ENCODE data around the gene PTH1R.

PTH1R gene

DNA sequence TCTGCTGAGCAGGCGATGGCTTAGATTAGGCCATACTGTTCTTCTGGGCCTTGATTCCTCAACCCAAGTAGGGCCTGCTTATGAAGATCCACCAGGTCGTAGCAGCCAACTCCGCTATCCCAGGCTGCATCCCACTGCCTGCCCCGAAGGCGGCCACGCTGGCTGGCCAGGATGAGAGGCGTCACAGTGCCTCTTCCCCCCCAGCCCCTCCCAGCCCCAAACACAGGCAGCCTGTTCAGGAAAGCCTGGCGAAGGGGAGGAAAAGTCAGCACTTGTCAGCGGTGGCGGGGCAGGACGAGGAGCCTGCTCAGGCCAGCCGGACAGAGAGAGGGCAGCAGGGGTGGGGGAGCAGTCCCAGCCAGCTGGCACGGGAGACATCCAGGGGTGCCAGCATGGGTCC, 11.2 kb downstream of the PTH1R start:
- H3K4me3 ChIP-seq (ENCODE audit: low read length): no peak overlapping the region
- no peaks in the 10 kb centered on the region for H3K9me3 ChIP-seq (ENCODE audit: insufficient read depth, low read depth, low read length)
- H3K36me3 ChIP-seq (ENCODE audit: insufficient read depth, low read length): no peaks in the 10 kb centered on the region
- no peak overlapping the region for H3K9ac ChIP-seq (ENCODE audit: low read depth, low read length)
- no peak overlapping the region; the same call in 1 of the 2 replicates for H3K27ac ChIP-seq (ENCODE audit: low read depth, low read length)
- peaks cover 37% of the 10 kb centered on the region for H3K4me1 ChIP-seq (ENCODE audit: insufficient read depth, low read length)
- WGBS: 51% methylated on average over 13 of the region's 13 CpGs
- peaks cover 92% of the 10 kb centered on the region for H3K27me3 ChIP-seq (ENCODE audit: insufficient read depth, low read length)

DNA sequence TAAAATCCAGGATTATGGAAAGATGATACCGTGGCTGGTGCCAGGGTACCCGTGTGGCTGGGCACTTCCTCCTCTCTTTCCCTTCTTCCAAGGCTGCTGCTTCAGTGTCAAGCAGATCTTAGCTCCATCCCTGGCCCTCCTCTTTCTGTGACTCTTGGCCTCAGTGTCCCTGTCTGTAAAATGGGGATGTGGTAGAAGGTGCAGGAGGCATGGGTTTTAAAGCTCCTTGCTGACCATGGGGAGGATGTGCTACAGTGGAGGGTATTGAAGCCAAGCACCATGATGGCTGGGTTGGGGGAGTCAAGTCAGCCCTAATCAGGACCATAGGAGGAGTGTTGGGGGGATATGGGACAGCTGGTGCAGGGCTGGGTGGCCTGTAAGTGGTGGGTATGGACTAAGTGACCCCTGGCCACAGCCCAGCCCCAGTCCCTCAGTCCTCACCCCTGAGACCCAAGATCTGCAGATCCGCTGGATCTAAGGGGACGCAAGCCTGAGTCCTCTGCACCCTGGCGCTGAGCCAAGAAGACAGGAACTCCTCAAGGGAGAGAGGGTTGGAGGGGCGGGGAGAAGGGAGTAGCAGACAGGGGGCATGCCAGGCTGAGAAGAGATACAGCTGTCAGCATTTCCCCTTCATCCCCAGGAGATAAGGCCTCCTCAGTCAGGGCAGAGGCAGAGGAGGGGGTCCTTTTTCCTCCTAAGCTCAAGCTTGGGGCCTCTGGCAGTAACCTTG, 12.0 kb downstream of the PTH1R start:
- Histone ChIP-seq H3K4me3 (ENCODE audit: low read length) (no peak overlapping the region), H3K9ac (ENCODE audit: low read depth, low read length) (no peak overlapping the region), H3K4me1 (ENCODE audit: insufficient read depth, low read length) (peaks cover 29% of the 10 kb centered on the region), H3K36me3 (ENCODE audit: insufficient read depth, low read length) (no peaks in the 10 kb centered on the region), H3K27ac (ENCODE audit: low read depth, low read length) (no peak overlapping the region), H3K9me3 (ENCODE audit: insufficient read depth, low read depth, low read length) (no peaks in the 10 kb centered on the region), H3K27me3 (ENCODE audit: insufficient read depth, low read length) (peaks cover 92% of the 10 kb centered on the region)
- WGBS: 72% methylated on average over 6 of the region's 6 CpGs

DNA sequence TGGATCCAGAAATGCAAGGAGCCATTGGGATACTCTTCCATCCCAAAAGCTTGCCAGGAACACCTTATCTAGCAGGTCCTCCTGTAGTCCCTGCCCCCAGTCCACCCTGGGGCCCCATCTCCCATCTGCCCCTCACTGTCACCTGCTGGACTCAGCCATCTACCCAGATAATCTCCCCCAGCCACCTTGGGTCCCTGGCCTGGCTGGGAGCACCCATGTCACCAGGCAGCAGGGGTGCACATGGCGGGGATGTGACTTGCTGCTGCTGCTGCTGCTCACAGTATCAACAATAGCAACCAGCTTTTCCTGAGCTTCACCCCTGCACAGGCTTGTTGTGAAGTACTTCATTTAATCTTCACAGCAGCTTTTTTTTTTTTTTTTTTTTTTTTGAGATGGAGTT, 12.6 kb downstream of the PTH1R start:
- Histone ChIP-seq H3K27ac (ENCODE audit: low read depth, low read length) (no peak overlapping the region), H3K27me3 (ENCODE audit: insufficient read depth, low read length) (peaks cover 87% of the 10 kb centered on the region), H3K4me1 (ENCODE audit: insufficient read depth, low read length) (peaks cover 26% of the 10 kb centered on the region), H3K4me3 (ENCODE audit: low read length) (no peak overlapping the region), H3K9ac (ENCODE audit: low read depth, low read length) (no peak overlapping the region), H3K9me3 (ENCODE audit: insufficient read depth, low read depth, low read length) (no peaks in the 10 kb centered on the region), H3K36me3 (ENCODE audit: insufficient read depth, low read length) (no peaks in the 10 kb centered on the region)
- WGBS: 97% methylated on average over 1 of the region's 1 CpG

DNA sequence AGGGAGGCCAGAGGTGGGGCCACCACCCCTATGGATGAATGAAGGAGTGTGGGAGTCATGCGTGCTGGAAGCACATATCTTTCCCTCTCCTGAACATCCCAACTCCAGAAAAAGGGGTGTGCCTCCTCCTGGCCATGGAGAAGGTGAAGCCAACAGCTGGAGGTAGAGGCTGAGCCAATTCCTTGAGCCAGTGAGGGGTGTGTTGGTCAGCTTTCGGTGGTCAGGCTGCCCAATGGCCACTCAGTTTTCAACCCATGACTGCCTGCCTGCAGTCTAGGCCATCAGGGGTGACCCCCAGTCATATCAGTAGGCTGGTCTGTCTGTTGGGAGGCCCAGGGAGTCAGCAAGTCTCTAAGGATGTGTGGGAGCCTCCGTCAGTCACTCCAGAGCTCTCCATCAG, 13.6 kb downstream of the PTH1R start:
- Histone ChIP-seq H3K4me1 (ENCODE audit: insufficient read depth, low read length) (peaks cover 26% of the 10 kb centered on the region), H3K27me3 (ENCODE audit: insufficient read depth, low read length) (peaks cover 77% of the 10 kb centered on the region), H3K4me3 (ENCODE audit: low read length) (no peak overlapping the region), H3K36me3 (ENCODE audit: insufficient read depth, low read length) (no peaks in the 10 kb centered on the region), H3K9ac (ENCODE audit: low read depth, low read length) (no peak overlapping the region), H3K27ac (ENCODE audit: low read depth, low read length) (no peak overlapping the region), H3K9me3 (ENCODE audit: insufficient read depth, low read depth, low read length) (no peaks in the 10 kb centered on the region)
- 93% methylated on average over 2 of the region's 3 CpGs for WGBS

DNA sequence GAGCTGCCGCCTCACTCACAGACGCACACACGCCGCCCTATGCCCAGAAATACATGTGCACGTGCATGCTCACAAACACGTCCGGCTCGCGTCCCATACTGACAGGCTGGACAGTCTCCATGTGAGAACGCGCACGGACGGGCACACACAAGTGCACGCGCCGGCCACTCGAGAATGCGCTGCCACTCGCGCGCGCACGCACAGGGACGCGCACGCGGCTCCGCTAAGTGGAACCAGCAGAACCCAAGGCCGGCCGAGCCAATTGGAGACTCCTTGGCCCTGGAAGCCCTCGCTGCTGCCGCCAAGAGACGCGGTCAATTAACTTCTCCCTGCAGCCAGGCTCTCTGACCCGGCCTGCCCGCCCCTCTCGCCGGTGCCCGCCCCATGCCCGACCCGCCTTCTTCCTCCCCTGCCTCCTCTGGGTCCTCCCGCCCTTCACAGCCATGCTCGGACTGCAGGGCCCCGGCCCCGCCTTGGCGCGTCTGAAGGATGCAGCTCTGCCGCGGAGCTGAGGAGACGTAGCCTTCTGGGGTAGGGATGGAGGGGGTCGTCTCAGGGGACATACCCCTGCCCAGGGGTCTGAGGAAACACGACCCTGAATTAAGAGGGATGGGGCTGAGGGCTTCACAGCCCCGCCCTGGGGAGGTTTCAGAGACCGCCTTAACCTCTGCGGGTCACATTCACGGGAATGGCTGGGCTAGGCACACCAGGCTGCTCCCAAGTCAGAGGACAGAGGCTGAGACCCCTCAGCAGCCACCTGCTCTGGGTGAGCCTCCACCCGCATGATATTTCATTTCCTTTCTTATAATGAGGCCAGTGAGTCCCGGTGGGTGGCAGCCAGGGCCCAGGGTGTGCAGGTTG, 15.0 kb downstream of the PTH1R start:
- Histone ChIP-seq H3K9me3 (ENCODE audit: insufficient read depth, low read depth, low read length) (no peaks in the 10 kb centered on the region), H3K4me3 (ENCODE audit: low read length) (peak overlapping the region; percentile 55), H3K4me1 (ENCODE audit: insufficient read depth, low read length) (peaks cover 24% of the 10 kb centered on the region), H3K36me3 (ENCODE audit: insufficient read depth, low read length) (no peaks in the 10 kb centered on the region), H3K27ac (ENCODE audit: low read depth, low read length) (no peak overlapping the region), H3K27me3 (ENCODE audit: insufficient read depth, low read length) (peaks cover 65% of the 10 kb centered on the region), H3K9ac (ENCODE audit: low read depth, low read length) (no peak overlapping the region)
- 5% methylated on average over 57 of the region's 58 CpGs for WGBS

DNA sequence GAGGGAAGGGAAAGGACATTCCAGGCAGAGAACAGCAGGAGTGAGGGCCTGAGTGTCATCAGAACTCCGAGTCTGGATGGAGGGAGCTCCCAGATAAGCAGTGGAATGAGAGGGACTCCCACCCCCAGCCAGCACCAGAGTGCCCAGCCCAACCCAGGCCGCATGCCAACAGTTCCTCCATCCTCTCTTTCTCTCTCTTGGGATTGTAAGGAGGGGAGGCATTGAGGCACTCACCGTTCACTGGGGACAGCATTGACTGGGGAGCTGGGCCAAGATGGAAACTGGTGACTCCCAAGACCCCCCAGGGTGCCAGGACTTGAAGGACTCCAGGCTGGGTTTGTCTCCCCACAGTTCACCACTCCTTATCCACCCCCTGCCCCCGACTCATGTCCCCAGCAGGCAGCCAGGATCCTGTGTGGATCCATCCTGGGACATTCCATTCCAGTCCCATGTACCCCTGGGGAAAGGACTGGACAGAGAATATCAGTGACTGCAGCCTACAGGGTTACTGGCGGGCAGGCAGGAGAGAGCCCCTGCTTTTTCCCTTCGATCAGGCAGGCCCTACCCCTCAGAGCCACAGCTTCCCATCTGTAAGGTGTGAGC, 15.7 kb downstream of the PTH1R start:
- Histone ChIP-seq H3K4me3 (ENCODE audit: low read length) (peak overlapping the region; percentile 55), H3K4me1 (ENCODE audit: insufficient read depth, low read length) (peaks cover 18% of the 10 kb centered on the region), H3K27ac (ENCODE audit: low read depth, low read length) (no peak overlapping the region), H3K9me3 (ENCODE audit: insufficient read depth, low read depth, low read length) (no peaks in the 10 kb centered on the region), H3K27me3 (ENCODE audit: insufficient read depth, low read length) (peaks cover 62% of the 10 kb centered on the region), H3K36me3 (ENCODE audit: insufficient read depth, low read length) (no peaks in the 10 kb centered on the region), H3K9ac (ENCODE audit: low read depth, low read length) (no peak overlapping the region)
- 74% methylated on average over 5 of the region's 6 CpGs for WGBS

DNA sequence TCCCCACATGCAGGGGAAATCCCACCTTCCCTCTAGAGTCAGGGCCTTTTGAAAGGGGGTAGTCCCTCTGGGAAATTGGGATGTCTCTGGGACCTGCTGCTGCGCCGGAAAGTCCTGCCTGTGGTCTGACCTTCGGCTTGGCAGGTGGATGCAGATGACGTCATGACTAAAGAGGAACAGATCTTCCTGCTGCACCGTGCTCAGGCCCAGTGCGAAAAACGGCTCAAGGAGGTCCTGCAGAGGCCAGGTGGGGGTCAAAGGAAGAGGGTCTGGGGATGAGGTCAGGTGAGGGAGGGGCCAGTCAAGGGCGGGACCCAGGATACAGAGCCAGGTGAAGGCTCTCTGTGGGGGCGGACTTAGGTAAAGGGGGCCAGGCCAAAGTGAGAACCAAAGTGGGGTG, 16.2 kb downstream of the PTH1R start:
- Histone ChIP-seq H3K4me3 (ENCODE audit: low read length) (no peak overlapping the region), H3K9me3 (ENCODE audit: insufficient read depth, low read depth, low read length) (no peaks in the 10 kb centered on the region), H3K36me3 (ENCODE audit: insufficient read depth, low read length) (no peaks in the 10 kb centered on the region), H3K4me1 (ENCODE audit: insufficient read depth, low read length) (peaks cover 13% of the 10 kb centered on the region), H3K27ac (ENCODE audit: low read depth, low read length) (no peak overlapping the region), H3K9ac (ENCODE audit: low read depth, low read length) (no peak overlapping the region), H3K27me3 (ENCODE audit: insufficient read depth, low read length) (peaks cover 59% of the 10 kb centered on the region)
- WGBS: 87% methylated on average over 9 of the region's 9 CpGs

DNA sequence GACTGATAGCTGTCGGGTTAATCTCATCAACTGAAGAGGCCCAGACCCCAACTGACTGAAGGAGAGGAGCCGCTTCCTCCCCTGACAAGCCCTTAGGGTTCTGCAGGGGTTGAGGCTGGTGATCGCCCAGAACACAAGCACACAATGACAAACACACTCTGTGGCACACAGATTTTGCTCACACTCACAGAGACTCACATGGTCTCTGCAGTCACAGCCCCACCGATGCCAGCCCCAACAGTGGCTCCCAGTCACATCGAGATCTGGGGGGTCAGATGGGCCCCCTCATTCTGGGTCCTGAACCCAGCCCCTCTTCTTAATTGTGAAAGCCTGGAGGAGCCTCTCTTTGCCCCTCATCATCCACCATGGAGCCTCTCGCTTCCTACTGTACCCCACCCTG, 16.7 kb downstream of the PTH1R start:
- Histone ChIP-seq H3K4me3 (ENCODE audit: low read length) (no peak overlapping the region), H3K27me3 (ENCODE audit: insufficient read depth, low read length) (peaks cover 56% of the 10 kb centered on the region), H3K9me3 (ENCODE audit: insufficient read depth, low read depth, low read length) (no peaks in the 10 kb centered on the region), H3K27ac (ENCODE audit: low read depth, low read length) (no peak overlapping the region), H3K4me1 (ENCODE audit: insufficient read depth, low read length) (peaks cover 8% of the 10 kb centered on the region), H3K9ac (ENCODE audit: low read depth, low read length) (no peak overlapping the region), H3K36me3 (ENCODE audit: insufficient read depth, low read length) (no peaks in the 10 kb centered on the region)
- WGBS: 92% methylated on average over 6 of the region's 6 CpGs

DNA sequence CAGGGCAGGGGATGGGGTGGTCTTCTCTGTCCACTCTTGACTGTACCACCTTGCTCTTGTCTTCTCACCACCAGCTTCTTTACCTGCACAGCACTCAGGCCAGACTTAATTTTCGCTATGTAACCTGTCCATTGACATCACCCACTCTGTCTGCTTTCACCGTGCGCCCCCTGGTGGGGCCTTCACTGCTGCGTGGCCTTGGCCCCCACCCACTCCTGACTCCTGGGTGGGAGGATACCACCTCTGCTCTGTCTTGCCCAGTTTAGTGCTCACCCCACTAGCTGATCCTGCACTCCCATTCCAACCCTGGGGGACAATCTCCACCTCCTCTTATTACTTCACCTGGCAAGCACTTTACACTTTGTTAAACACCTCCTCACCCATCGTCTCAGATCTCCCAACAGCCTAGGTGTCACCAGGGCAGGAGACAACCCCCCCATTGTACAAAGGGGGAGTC, 17.7 kb downstream of the PTH1R start:
- Histone ChIP-seq H3K27ac (ENCODE audit: low read depth, low read length) (no peak overlapping the region), H3K27me3 (ENCODE audit: insufficient read depth, low read length) (peaks cover 46% of the 10 kb centered on the region), H3K9ac (ENCODE audit: low read depth, low read length) (no peak overlapping the region), H3K4me1 (ENCODE audit: insufficient read depth, low read length) (peaks cover 6% of the 10 kb centered on the region; the same call in 1 of the 2 replicates), H3K4me3 (ENCODE audit: low read length) (no peak overlapping the region), H3K36me3 (ENCODE audit: insufficient read depth, low read length) (no peaks in the 10 kb centered on the region), H3K9me3 (ENCODE audit: insufficient read depth, low read depth, low read length) (no peaks in the 10 kb centered on the region)
- 39% methylated on average over 5 of the region's 5 CpGs for WGBS

DNA sequence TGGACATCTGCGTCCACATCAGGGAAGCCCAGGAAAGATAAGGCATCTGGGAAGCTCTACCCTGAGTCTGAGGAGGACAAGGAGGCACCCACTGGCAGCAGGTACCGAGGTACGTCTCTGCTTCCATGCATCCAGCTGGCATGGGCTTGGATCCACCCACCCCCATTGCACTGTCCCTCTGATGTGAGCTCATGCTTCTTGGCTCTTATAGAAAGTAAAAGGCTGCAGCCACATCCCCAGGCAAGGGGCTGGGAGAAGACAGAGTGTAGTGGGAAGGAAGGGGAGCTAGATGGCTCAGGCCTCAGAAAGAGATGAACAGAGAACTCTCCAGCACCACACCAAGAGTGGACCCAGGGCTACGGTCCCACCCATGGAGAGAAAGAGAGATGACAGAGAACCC, 18.2 kb downstream of the PTH1R start:
- H3K9ac ChIP-seq (ENCODE audit: low read depth, low read length): no peak overlapping the region
- H3K4me3 ChIP-seq (ENCODE audit: low read length): no peak overlapping the region
- no peaks in the 10 kb centered on the region for H3K36me3 ChIP-seq (ENCODE audit: insufficient read depth, low read length)
- peaks cover 6% of the 10 kb centered on the region; the same call in 1 of the 2 replicates for H3K4me1 ChIP-seq (ENCODE audit: insufficient read depth, low read length)
- peaks cover 41% of the 10 kb centered on the region for H3K27me3 ChIP-seq (ENCODE audit: insufficient read depth, low read length)
- no peak overlapping the region for H3K27ac ChIP-seq (ENCODE audit: low read depth, low read length)
- WGBS: 94% methylated on average over 4 of the region's 4 CpGs
- no peaks in the 10 kb centered on the region for H3K9me3 ChIP-seq (ENCODE audit: insufficient read depth, low read depth, low read length)

DNA sequence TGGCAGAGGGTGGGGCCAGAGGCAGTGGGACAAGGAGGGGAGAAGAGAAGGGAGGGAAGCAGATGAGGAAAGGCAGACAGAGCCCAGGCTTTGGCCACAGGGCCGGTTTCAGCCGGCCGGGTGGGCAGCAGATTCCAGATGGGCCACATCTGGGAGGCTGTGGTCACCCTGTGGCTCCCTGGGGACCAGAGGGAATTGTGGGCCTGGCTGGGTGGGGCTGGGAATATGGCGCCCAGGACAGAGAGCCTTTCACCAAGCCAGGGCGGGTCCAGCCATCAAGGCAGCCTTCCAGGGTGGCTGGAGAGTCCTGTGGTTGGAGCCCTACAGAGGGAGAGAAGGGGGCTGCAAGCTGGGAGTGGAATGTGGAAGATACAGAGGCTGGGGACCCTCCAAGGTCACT, 18.9 kb downstream of the PTH1R start:
- 88% methylated on average over 5 of the region's 5 CpGs for WGBS
- H3K4me3 ChIP-seq (ENCODE audit: low read length): no peak overlapping the region
- no peaks in the 10 kb centered on the region for H3K9me3 ChIP-seq (ENCODE audit: insufficient read depth, low read depth, low read length)
- no peak overlapping the region for H3K27ac ChIP-seq (ENCODE audit: low read depth, low read length)
- peaks cover 6% of the 10 kb centered on the region; the same call in 1 of the 2 replicates for H3K4me1 ChIP-seq (ENCODE audit: insufficient read depth, low read length)
- no peaks in the 10 kb centered on the region for H3K36me3 ChIP-seq (ENCODE audit: insufficient read depth, low read length)
- H3K27me3 ChIP-seq (ENCODE audit: insufficient read depth, low read length): peaks cover 35% of the 10 kb centered on the region
- no peak overlapping the region for H3K9ac ChIP-seq (ENCODE audit: low read depth, low read length)
